Transverse colon (tissue), 4 donors: ENCODE measurements around the gene ZNF423. TPM values are rescaled to one million over a fixed set of nuclear protein-coding genes. Genes with fewer than 3 reads are reported as not detected.

Source experiments
- DNase-seq: peaks from one replicate; pipeline ENCODE4 v3.0.0-alpha.2; 2019
- H3K27ac ChIP-seq, 4 donors: fragments of 200-600 bp; sonication (generic); 2 replicates each; pipeline ENCODE4 v1.5.1; 2016 to 2018; ENCODE audit warnings: inconsistent platforms in 4 of 4
- H3K27me3 ChIP-seq: fragments of 200-600 bp; sonication (generic); 2 replicates; pipeline ENCODE4 v1.5.1; 2017; ENCODE audit warnings: inconsistent platforms
- H3K36me3 ChIP-seq, 4 donors: fragments of 200-600 bp; sonication (generic); 2 replicates each; pipeline ENCODE4 v1.5.1; 2017 to 2019; ENCODE audit warnings: inconsistent platforms in 4 of 4
- H3K4me1 ChIP-seq, 4 donors: fragments of 200-600 bp; sonication (generic); 2 replicates each; pipeline ENCODE4 v1.5.1; 2017 to 2020; ENCODE audit warnings: inconsistent platforms in 4 of 4
- H3K4me3 ChIP-seq, 4 donors: fragments of 200-600 bp; sonication (generic); 1 replicate in 1 of 4; 2 replicates in 3 of 4; pipeline versions ENCODE4 v1.5.1 to v1.6.1; 2017 to 2019; ENCODE audit warnings: inconsistent platforms in 4 of 4
- H3K9me3 ChIP-seq, 2 donors: fragments of 200-600 bp; sonication (generic); 2 replicates each; pipeline ENCODE4 v1.5.1; 2017 to 2019; ENCODE audit warnings: inconsistent platforms in 2 of 2
- CTCF ChIP-seq, 5 experiments: fragments of 200-600 bp in 3 of 5; fragments of 450-650 bp in 2 of 5; sonication (generic) in 3 of 5; IDR thresholded peaks; 1 replicate in 2 of 5; 2 replicates in 3 of 5; pipeline ENCODE4 v1.5.1; 2016 to 2017; ENCODE audit warnings: antibody characterized with exemption in 5 of 5, inconsistent platforms in 3 of 5, mild to moderate bottlenecking in 2 of 5, moderate library complexity in 1 of 5
- EP300 ChIP-seq: sonication (generic); formaldehyde crosslinking; IDR thresholded peaks from one replicate; pipeline ENCODE4 v1.6.1; 2017; ENCODE audit warnings: antibody characterized with exemption, low read depth
- POLR2A ChIP-seq: fragments of 450-650 bp; IDR thresholded peaks from one replicate; pipeline ENCODE4 v1.6.1; 2016; ENCODE audit warnings: antibody characterized with exemption, mild to moderate bottlenecking, moderate library complexity
- POLR2AphosphoS5 ChIP-seq, 3 donors: sonication (generic); formaldehyde crosslinking; IDR thresholded peaks; one replicate each; pipeline ENCODE4 v1.6.1; 2016; ENCODE audit warnings: antibody characterized with exemption in 3 of 3
- WGBS, 2 donors: methylation state at CpG; one replicate each; pipeline ENCODE4 v1.1.5; 2018; ENCODE audit warnings: low coverage in 1 of 2; 5-methylcytosine and 5-hydroxymethylcytosine counted together
- in situ Hi-C, 4 donors: fragments of 200-750 bp; cut with MboI; loops; one replicate each; pipeline versions ENCODE4 v1.15.0 to v1.15.1; 2017; ENCODE audit warnings: low sequenced_read_pairs in 3 of 4, low pct_ligation_motif_present in 1 of 4, low pct_unique_long_range_greater_than_20kb in 1 of 4
- intact Hi-C: fragments of 100-400 bp; cut with DNase I; formaldehyde crosslinking; loops from one replicate; pipeline ENCODE4 v1.15.1; 2023; ENCODE audit warnings: low total_unique reads
- total RNA-seq, 4 donors: library from RNA; depleted of rRNA; stranded (reverse); fragments of >200 nt; gene quantifications; one replicate each; pipeline ENCODE4 v1.1.0, GENCODE V29; 2016

The ZNF423 gene
- total RNA-seq, 4 donors from 2014 or later, result 4.9 to 13.1 (median 7.2) TPM

GRCh38 chr16:49834531-49835151, 21.3 kb downstream of the ZNF423 start:
- intact Hi-C loops, result no loop called here
- Histone ChIP-seq H3K27ac (peak overlapping the region; percentile 59 to 81 (median 75)), H3K4me1 (peaks cover 24 to 63% (median 35%) of the 10 kb centered on the region in 4 donors), H3K36me3 (no peaks in the 10 kb centered on the region), H3K27me3 (peaks cover 13% of the 10 kb centered on the region), H3K9me3 (no peaks in the 10 kb centered on the region), H3K4me3 (no peak overlapping the region)
- TF ChIP-seq EP300, result no peak
- TF ChIP-seq CTCF (IDR thresholded peaks at IDR 0.05), result no peak
- no peak for TF ChIP-seq POLR2A
- 57% methylated on average over 17 of the region's 19 CpGs; no CpG with 5 or more reads in 1 of the 2 donors for WGBS, 2 donors
- in situ Hi-C loops, result no loop called here
- peak; percentile 25 for DNase-seq

GRCh38 chr16:49833796-49834530, 21.9 kb downstream of the ZNF423 start:
- Histone ChIP-seq H3K4me1 (peaks cover 19 to 56% (median 32%) of the 10 kb centered on the region in 4 donors), H3K9me3 (no peaks in the 10 kb centered on the region), H3K27me3 (peaks cover 9% of the 10 kb centered on the region), H3K4me3 (no peak overlapping the region), H3K36me3 (no peaks in the 10 kb centered on the region), H3K27ac (peak overlapping the region; percentile 59 to 81 (median 75))
- WGBS, 2 donors, result 75% methylated on average over 13 of the region's 13 CpGs; no CpG with 5 or more reads in 1 of the 2 donors
- TF ChIP-seq EP300 (no peak), CTCF (IDR thresholded peaks at IDR 0.05) (no peak), POLR2A (no peak), POLR2AphosphoS5 (IDR thresholded peaks at IDR 0.05) (no peak)
- DNase-seq, result no peak
- in situ Hi-C loops (no loop called here), intact Hi-C loops (no loop called here)

GRCh38 chr16:49833085-49833484, 22.8 kb downstream of the ZNF423 start:
- Histone ChIP-seq H3K9me3 (no peaks in the 10 kb centered on the region), H3K4me1 (peaks cover 19 to 54% (median 28%) of the 10 kb centered on the region in 4 donors), H3K36me3 (no peaks in the 10 kb centered on the region), H3K27me3 (peaks cover under 1% of the 10 kb centered on the region), H3K4me3 (no peak overlapping the region), H3K27ac (peak overlapping the region; percentile 59 to 81 (median 75))
- DNase-seq, result peak; percentile 44
- in situ Hi-C loops (no loop called here), intact Hi-C loops (no loop called here)
- no peak for TF ChIP-seq CTCF (IDR thresholded peaks at IDR 0.05)
- TF ChIP-seq POLR2A, result no peak
- no peak for TF ChIP-seq EP300
- no peak for TF ChIP-seq POLR2AphosphoS5 (IDR thresholded peaks at IDR 0.05)
- 57 to 66% methylated on average over 7 to 11 of the region's 11 CpGs for WGBS, 2 donors

DNA sequence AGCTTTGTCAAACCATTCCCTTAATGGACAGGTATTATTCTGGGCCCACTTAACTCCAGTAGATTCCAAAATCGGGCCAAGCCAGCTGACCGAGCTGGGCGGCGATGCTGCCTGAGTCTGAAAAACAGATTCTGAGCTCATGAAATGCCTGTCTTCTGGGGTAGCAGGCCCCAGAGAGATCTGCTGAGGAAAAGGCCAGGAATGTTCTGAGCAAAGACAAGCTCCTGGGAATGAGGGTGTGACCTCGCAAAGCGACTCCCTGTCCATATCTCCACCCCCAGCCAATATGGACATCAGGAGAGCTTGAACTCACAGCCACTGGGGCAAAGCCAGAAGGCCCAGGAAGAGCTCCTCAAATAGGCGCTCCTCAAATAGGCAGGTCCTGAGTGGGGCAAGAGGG, 23.7 kb downstream of the ZNF423 start:
- H3K9me3 ChIP-seq, result no peaks in the 10 kb centered on the region
- no peak overlapping the region for H3K4me3 ChIP-seq
- peak overlapping the region; percentile 59 to 81 (median 75) for H3K27ac ChIP-seq
- intact Hi-C loops, result no loop called here
- DNase-seq, result no peak
- in situ Hi-C loops, result no loop called here
- WGBS, 2 donors, result 77 to 100% methylated on average over 2 to 7 of the region's 7 CpGs
- peaks cover 19 to 59% (median 28%) of the 10 kb centered on the region in 4 donors for H3K4me1 ChIP-seq
- TF ChIP-seq POLR2A, result no peak
- no peak for TF ChIP-seq EP300
- no peak for TF ChIP-seq POLR2AphosphoS5 (IDR thresholded peaks at IDR 0.05)
- no peak for TF ChIP-seq CTCF (IDR thresholded peaks at IDR 0.05)
- no peaks in the 10 kb centered on the region for H3K27me3 ChIP-seq
- H3K36me3 ChIP-seq, result no peaks in the 10 kb centered on the region
